Common myeloid progenitor, CD34-positive (primary cell): ENCODE data around the gene SST. TPM values are rescaled to one million over a fixed set of nuclear protein-coding genes. Genes with fewer than 3 reads are reported as not detected.

Experiments
- CTCF ChIA-PET: fragments of 350-600 bp; sonication (Branson Sonifier 250); formaldehyde crosslinking; loops from one replicate; lab custom pipeline; 2021; ENCODE audit warnings: antibody characterized with exemption; lab: Charles Lee
- POLR2A ChIA-PET: fragments of 350-600 bp; sonication (Branson Sonifier 250); formaldehyde crosslinking; loops from one replicate; lab custom pipeline; 2021; ENCODE audit warnings: antibody characterized with exemption; lab: Charles Lee
- DNase-seq, 3 donors: peaks; one replicate each; pipeline versions ENCODE4 v3.0.0 to v3.0.0-alpha.2; 2013
- H3K27ac ChIP-seq, 2 experiments: 1 replicate in 1 of 2; 2 replicates in 1 of 2; pipeline ENCODE4 v1.7.0; 2013; ENCODE audit warnings: inconsistent platforms in 2 of 2, low read length in 2 of 2, mild to moderate bottlenecking in 2 of 2, low read depth in 1 of 2, moderate library complexity in 1 of 2; ENCODE audit not compliant: severe bottlenecking in 2 of 2, insufficient read depth in 1 of 2, poor library complexity in 1 of 2
- H3K27me3 ChIP-seq, 5 experiments: replicated peaks in 2 of 5; 1 replicate in 3 of 5; 2 replicates in 2 of 5; pipeline versions ENCODE4 v1.6.1 to v1.7.0; 2013; ENCODE audit warnings: low read length in 4 of 5, mild to moderate bottlenecking in 2 of 5, moderate library complexity in 2 of 5, inconsistent platforms in 1 of 5; ENCODE audit not compliant: insufficient read depth in 5 of 5, control insufficient read depth in 4 of 5
- H3K36me3 ChIP-seq, 4 experiments: 1 replicate in 2 of 4; 2 replicates in 2 of 4; pipeline versions ENCODE4 v1.6.1 to v1.7.0; 2013; ENCODE audit warnings: low read length in 3 of 4, control low read depth in 1 of 4, mild to moderate bottlenecking in 1 of 4; ENCODE audit not compliant: control insufficient read depth in 4 of 4, insufficient read depth in 4 of 4
- H3K4me1 ChIP-seq, 4 experiments: 1 replicate in 3 of 4; 2 replicates in 1 of 4; pipeline versions ENCODE4 v1.6.1 to v1.7.1; 2013; ENCODE audit warnings: low read length in 3 of 4, mild to moderate bottlenecking in 3 of 4, control low read depth in 1 of 4, inconsistent platforms in 1 of 4, moderate library complexity in 1 of 4; ENCODE audit not compliant: control insufficient read depth in 4 of 4, insufficient read depth in 4 of 4; ENCODE audit errors: control extremely low read depth in 1 of 4
- H3K4me3 ChIP-seq, 7 experiments: 1 replicate in 4 of 7; 2 replicates in 3 of 7; pipeline versions ENCODE4 v1.5.1 to v1.7.0; 2013; ENCODE audit warnings: mild to moderate bottlenecking in 7 of 7, low read length in 6 of 7, moderate library complexity in 6 of 7, inconsistent platforms in 2 of 7, low read depth in 2 of 7, control low read depth in 1 of 7; ENCODE audit not compliant: insufficient read depth in 4 of 7, control insufficient read depth in 1 of 7; ENCODE audit errors: extremely low read depth in 1 of 7
- H3K9me3 ChIP-seq, 5 experiments: 1 replicate in 4 of 5; 2 replicates in 1 of 5; pipeline versions ENCODE4 v1.6.1 to v1.7.1; 2013; ENCODE audit warnings: low read length in 4 of 5, mild to moderate bottlenecking in 2 of 5, inconsistent platforms in 1 of 5, low read depth in 1 of 5, moderate library complexity in 1 of 5; ENCODE audit not compliant: control insufficient read depth in 4 of 5, insufficient read depth in 2 of 5; ENCODE audit errors: control extremely low read depth in 1 of 5
- WGBS: methylation state at CpG from one replicate; pipeline ENCODE4 v1.1.5; 2013; ENCODE audit not compliant: insufficient coverage; 5-methylcytosine and 5-hydroxymethylcytosine counted together
- polyA plus RNA-seq: library from polyadenylated mRNA; unstranded; fragments of 120-200 nt; gene quantifications from one replicate; pipeline ENCODE4 v1.2.1, GENCODE V29; 2013

SST gene
- polyA plus RNA-seq, result not detected

DNA sequence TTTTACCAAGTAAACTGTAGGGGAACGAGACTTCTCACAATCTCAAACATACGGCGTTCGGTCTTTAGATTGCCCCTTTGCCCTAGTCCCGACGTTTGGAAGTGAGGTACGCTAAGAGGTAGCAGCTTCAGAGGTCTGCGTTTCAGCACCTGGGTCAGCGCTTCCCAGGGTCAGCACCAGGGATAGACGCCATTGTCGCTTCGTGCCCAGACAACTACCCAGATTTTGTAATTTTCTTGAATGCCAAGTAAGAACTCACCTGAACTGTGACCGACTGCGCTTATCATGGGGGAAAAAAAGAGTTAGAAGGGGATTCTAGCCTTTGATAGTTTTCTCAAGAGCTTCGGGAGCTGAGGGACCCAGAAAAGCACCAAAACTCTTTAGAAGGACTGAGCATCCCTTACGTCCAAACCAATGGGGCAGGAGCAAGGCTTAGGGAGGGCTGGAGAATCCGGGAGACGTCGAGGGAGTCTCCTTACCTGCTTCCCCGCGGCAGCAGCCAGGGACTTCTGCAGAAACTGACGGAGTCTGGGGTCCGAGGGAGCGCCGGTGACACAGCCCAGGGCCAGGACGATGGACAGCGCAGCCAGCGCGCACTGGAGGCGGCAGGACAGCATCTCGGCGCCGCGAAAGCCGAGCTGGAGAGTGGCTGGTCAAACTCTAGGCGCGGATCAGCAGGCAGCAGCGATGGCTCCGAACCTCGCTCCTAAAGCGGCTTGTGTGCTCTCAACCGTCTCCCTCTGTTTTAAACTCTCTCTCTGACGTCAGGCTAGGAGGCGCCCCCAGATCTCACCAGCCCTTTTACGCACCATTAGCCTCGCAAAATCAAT is at the start of gene SST:
Gene SST (minus strand): TSS at position 720 of the 830 bp plus-strand sequence. CDS start 103 bp downstream, at position 617.
- peak; percentile 38 to 69 (median 68) for DNase-seq
- CTCF ChIA-PET, result interaction anchor here (1.2 to 6.4 kb wide), 4 partner anchors 9 to 350 kb away, joined by 3 to 43 read pairs (median 18); no protein-coding TSS in a partner anchor
- H3K9me3 ChIP-seq, result peaks cover 0 to 3% (median 0%) of the 10 kb centered on the region in 5 experiments
- no peaks in the 10 kb centered on the region for H3K36me3 ChIP-seq
- no peaks in the 10 kb centered on the region for H3K4me1 ChIP-seq
- H3K27ac ChIP-seq, result no peak within 1 kb of the TSS
- POLR2A ChIA-PET, result no interaction called here
- peaks cover 13 to 50% (median 26%) of the 10 kb centered on the region in 5 experiments for H3K27me3 ChIP-seq
- no peak within 1 kb of the TSS for H3K4me3 ChIP-seq
- WGBS, result 14% methylated on average over 43 of the region's 46 CpGs

DNA sequence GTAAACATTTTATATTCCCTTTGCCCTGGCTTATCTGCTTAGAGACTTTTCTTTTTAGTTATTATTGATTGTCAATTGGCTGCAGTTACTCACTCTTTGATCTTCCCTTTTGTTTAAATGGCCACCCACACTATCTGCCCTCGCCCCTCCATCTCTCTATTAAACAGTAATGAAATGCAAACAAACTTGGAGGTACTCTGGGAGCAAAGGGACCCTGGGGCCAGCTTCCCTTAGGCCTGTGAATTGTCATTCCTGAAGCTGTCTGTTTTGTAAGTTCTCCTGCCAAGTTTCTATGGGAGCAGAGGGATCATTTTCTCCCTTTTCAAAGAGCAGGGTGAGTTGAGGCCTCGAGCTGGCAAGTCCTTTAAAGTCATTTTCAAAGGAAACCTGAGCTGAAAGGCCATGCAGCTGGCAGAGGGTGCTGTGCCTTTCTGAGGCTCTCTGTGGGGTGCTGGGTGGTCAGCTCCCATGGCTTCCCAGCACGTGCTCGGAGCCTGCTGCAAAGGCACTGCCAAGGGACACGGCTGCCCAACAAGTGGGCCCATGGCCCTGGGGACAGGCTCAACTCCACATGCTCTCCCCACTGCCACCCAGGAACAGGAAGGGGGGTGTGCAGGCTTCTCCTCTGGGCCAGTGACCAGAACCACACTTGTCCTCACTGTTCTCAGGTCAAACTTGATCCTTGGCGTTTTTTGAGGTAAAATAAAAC is 49.6 kb upstream of the SST start:
- Histone ChIP-seq H3K9me3 (no peaks in the 10 kb centered on the region), H3K36me3 (peaks cover 2 to 11% (median 4%) of the 10 kb centered on the region in 4 experiments), H3K4me1 (no peaks in the 10 kb centered on the region), H3K4me3 (no peak overlapping the region), H3K27me3 (no peaks in the 10 kb centered on the region), H3K27ac (no peak overlapping the region)
- WGBS, result 97% methylated on average over 4 of the region's 6 CpGs
- CTCF ChIA-PET, result interaction anchor here (0.9 to 11.0 kb wide), 6 partner anchors 15 to 414 kb away, joined by 3 to 99 read pairs (median 4); no protein-coding TSS in a partner anchor
- DNase-seq, result no peak
- POLR2A ChIA-PET, result no interaction called here

DNA sequence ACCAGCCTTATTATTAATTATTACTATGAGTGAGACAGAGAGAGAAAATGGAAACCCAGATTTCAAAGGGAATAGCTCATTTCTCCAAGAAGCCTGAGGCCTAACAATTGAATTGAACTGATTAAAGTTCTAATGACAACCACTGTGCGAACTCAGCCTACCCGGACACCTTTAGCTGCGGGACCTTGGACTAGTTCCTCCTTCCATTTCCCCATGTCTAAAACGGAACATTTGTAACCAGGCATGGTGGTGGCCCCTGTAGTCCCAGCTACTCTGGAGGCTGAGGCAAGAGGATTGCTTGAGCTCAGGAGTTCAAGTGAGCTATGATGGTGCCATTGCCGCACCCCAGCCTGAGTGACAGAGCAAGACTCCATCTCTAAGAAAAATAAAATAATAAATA is 48.6 kb upstream of the SST start:
- CTCF ChIA-PET, result interaction anchor here (0.9 to 11.0 kb wide), 9 partner anchors 9 to 413 kb away, joined by 3 to 99 read pairs (median 3); no protein-coding TSS in a partner anchor
- no peaks in the 10 kb centered on the region for H3K27me3 ChIP-seq
- no peaks in the 10 kb centered on the region for H3K9me3 ChIP-seq
- no peak for DNase-seq
- no peak overlapping the region for H3K27ac ChIP-seq
- peaks cover 0 to 6% (median 1%) of the 10 kb centered on the region in 4 experiments for H3K36me3 ChIP-seq
- WGBS, result 89% methylated on average over 4 of the region's 5 CpGs
- no peak overlapping the region for H3K4me3 ChIP-seq
- H3K4me1 ChIP-seq, result no peaks in the 10 kb centered on the region
- POLR2A ChIA-PET, result no interaction called here

DNA sequence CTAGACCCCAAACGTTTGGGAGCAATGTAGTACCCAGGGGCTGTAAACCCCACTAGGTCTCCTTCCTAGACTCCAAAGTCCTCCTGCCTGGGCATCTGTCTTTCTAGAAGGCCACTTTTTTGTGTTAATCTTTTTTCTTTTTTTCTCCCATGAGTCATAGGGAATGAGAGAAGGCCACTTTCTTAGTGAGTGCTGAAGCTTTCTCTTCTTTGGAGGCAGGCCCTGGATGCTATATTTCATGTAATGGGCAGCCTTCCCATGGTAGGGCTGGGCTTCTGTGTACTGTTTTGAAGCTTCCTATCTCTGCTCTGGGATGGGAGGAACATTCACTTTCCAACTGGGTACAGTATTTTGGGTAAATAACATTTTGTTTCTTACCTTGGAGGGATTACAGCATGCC is 47.4 kb upstream of the SST start:
- DNase-seq, result no peak

DNA sequence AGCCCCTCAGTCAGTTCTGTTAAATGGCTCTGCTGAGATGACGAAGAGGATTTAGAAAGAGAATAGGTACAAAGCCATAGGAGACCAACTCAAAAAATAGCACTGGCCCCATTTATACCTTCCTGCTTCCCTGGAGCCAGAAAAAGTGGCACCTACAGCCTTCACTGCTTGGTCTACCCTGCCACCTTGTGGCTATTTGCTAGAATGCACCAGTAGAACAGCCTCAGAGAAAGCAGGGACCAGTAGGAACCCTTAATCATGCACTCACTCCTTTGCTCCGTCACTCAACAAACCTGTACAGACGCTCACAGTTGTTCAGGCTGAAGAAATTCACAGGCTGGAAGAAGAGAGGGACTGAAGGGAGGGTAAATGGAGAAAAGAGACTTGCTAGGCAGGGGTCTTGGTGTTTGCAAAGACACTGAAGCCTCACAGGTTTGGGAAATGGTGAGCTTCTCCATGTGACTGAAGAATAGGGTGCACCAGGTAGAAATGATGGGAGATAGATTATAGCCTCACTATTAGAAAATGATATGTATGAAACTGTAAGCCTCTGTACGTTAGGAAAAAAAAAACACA is 44.3 kb upstream of the SST start:
- Histone ChIP-seq H3K4me1 (no peaks in the 10 kb centered on the region), H3K27me3 (no peaks in the 10 kb centered on the region), H3K4me3 (no peak overlapping the region), H3K9me3 (no peaks in the 10 kb centered on the region), H3K27ac (no peak overlapping the region), H3K36me3 (no peaks in the 10 kb centered on the region)
- POLR2A ChIA-PET, result no interaction called here
- WGBS, result no CpG with 5 or more reads among the region's 4 CpGs
- CTCF ChIA-PET, result interaction anchor here (1.6 to 11.0 kb wide), 9 partner anchors 12 to 1239 kb away, joined by 5 to 99 read pairs (median 8); partner anchors contain the start of gene RTP2
- peak; percentile 67 to 86 (median 78) for DNase-seq

More for the DNA sequence above, 47.4 kb upstream of the SST start:
- Histone ChIP-seq H3K36me3 (peaks cover 0 to 4% (median under 1%) of the 10 kb centered on the region in 4 experiments), H3K27me3 (no peaks in the 10 kb centered on the region), H3K9me3 (no peaks in the 10 kb centered on the region), H3K4me3 (no peak overlapping the region), H3K27ac (no peak overlapping the region), H3K4me1 (no peaks in the 10 kb centered on the region)
- CTCF ChIA-PET, result interaction anchor here (0.6 to 11.0 kb wide), 6 partner anchors 11 to 1434 kb away, joined by 3 to 99 read pairs (median 3); no protein-coding TSS in a partner anchor
- 86% methylated on average over 1 of the region's 1 CpG for WGBS
- POLR2A ChIA-PET, result interaction anchor here (0.6 kb wide), 1 partner anchor 40 kb away, joined by 3 read pairs; no protein-coding TSS in a partner anchor

DNA sequence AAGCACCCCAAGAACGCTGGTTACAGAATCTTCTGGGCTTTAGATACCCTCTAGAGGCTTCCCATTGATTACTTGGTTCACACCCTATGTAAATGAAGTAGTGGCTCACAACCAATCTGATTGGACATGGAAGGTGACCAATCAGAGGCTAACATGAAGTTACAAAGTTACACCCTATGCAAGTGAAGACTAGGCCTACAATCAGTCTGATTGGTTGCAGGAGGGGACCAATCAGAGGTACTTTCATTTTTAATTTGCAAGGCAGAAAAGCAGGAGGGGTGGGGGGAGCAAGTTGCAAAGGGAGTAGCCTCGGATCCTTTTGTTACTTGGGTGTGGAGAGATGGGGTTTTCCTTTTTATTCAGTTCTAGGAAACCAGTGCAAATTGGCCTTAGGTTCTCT is 43.3 kb upstream of the SST start:
- DNase-seq, result peak; percentile 29 to 64 (median 58)
- Histone ChIP-seq H3K9me3 (no peaks in the 10 kb centered on the region), H3K36me3 (no peaks in the 10 kb centered on the region), H3K4me3 (no peak overlapping the region), H3K27me3 (no peaks in the 10 kb centered on the region), H3K4me1 (no peaks in the 10 kb centered on the region), H3K27ac (no peak overlapping the region)
- 100% methylated on average over 1 of the region's 2 CpGs for WGBS
- ChIA-PET CTCF (interaction anchor here (1.6 to 11.0 kb wide), 6 partner anchors 11 to 493 kb away, joined by 6 to 99 read pairs (median 8); partner anchors contain the start of gene RTP2), POLR2A (no interaction called here)
